ENCODE data around the gene TRPM2. TPM values are rescaled to one million over a fixed set of nuclear protein-coding genes. Genes with fewer than 3 reads are reported as not detected.

The TRPM2 gene
- total RNA-seq, 2 experiments from 2014 or later = 1.9 to 2.9 TPM

DNA sequence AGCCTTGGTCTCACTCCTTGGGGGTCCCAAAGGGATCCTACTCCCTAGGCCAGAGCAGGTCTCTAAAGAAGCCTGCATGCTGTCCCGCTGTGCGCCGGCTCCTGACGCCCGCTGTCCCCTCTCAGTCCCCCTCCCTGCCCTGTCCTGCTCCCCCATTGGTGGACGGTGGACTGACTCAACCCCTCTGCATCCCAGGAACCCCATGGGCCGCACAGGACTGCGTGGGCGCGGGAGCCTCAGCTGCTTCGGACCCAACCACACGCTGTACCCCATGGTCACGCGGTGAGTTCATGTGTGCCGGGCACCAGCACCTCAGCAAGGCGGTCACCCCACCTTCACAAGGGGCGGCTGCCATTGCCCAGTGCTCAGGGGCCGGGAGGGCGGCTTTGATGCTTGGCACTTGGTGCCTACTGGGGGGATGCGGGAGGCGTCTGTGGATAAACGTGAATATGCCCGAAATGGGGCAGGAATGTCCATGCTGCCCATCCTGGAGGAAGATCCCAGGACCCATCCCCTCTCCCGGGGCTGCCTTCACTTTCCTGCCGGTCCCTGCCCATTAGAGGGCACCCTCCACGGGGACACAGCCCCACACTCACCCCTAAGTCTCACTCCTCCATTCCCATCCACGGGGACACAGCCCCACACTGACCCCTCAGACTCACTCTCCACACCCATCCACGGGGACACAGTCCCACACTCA is 81.7 kb downstream of the TRPM2 start:
- H3K27ac Mint-ChIP-seq = no peak overlapping the region

DNA sequence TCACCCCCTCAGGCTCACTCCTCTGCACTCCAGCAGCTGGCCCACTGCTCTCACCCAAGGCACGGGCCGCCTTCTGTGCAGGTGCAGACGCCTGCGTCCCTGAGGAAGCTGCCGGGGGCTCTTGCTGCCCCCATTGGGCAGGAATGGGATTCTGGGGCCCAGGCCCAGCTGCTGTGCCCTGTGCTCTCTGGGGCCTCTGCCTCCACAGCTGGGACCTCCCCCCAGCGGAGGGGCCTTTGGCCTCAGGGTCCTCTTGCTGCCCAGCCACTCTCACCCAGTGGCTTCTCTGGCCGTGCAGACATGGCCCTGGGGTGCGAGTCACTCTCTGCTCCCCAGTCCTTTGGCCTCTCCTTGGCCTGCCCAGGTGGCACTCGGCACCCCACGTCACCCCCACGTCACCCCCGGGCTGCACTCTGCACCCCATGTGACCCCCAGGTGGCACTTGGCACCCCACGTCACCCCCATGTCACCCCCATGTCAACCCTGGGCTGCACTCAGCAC is 82.7 kb downstream of the TRPM2 start:
- Histone ChIP-seq H3K4me3 (ENCODE audit: low read length) (no peak overlapping the region), H3K27ac (ENCODE audit: low read depth in 1 of 2, low read length in 2 of 2) (no peak overlapping the region), H3K4me1 (ENCODE audit: insufficient read depth, low read length) (no peaks in the 10 kb centered on the region), H3K9me3 (ENCODE audit: control insufficient read depth in 1 of 2, insufficient read depth in 1 of 2, low read length in 2 of 2) (peaks cover 0 to 8% of the 10 kb centered on the region in 2 experiments), H3K36me3 (ENCODE audit: insufficient read depth, low read length) (no peaks in the 10 kb centered on the region), H3K27me3 (ENCODE audit: control insufficient read depth in 1 of 2, insufficient read depth in 2 of 2, low read length in 2 of 2) (no peaks in the 10 kb centered on the region)
- Mint-ChIP-seq H3K36me3 (ENCODE audit: low read depth) (no peaks in the 10 kb centered on the region), H3K27me3 (no peaks in the 10 kb centered on the region), H3K4me3 (no peak overlapping the region), H3K9me3 (peaks cover 3% of the 10 kb centered on the region), H3K4me1 (ENCODE audit: low read depth) (no peaks in the 10 kb centered on the region), H3K27ac (no peak overlapping the region)
- ChIA-PET CTCF (interaction anchor here (0.7 kb wide), 1 partner anchor 759 kb away, joined by 4 read pairs; no protein-coding TSS in a partner anchor), POLR2A (no interaction called here)
- TF ChIP-seq, protein P1, sequence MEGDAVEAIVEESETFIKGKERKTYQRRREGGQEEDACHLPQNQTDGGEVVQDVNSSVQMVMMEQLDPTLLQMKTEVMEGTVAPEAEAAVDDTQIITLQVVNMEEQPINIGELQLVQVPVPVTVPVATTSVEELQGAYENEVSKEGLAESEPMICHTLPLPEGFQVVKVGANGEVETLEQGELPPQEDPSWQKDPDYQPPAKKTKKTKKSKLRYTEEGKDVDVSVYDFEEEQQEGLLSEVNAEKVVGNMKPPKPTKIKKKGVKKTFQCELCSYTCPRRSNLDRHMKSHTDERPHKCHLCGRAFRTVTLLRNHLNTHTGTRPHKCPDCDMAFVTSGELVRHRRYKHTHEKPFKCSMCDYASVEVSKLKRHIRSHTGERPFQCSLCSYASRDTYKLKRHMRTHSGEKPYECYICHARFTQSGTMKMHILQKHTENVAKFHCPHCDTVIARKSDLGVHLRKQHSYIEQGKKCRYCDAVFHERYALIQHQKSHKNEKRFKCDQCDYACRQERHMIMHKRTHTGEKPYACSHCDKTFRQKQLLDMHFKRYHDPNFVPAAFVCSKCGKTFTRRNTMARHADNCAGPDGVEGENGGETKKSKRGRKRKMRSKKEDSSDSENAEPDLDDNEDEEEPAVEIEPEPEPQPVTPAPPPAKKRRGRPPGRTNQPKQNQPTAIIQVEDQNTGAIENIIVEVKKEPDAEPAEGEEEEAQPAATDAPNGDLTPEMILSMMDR (IDR thresholded peaks at IDR 0.05) = no peak
- intact Hi-C loops (cut with DNase I, micrococcal nuclease) = no loop called here
- no peak for ATAC-seq (ENCODE audit: poor library complexity)
- no peak for DNase-seq

More for the DNA sequence above, 81.7 kb downstream of the TRPM2 start:
- peak in 1 of 14 experiments; percentile 29 for DNase-seq
- no peak overlapping the region for H3K4me3 ChIP-seq (ENCODE audit: low read length)
- Mint-ChIP-seq H3K4me3 (no peak overlapping the region), H3K36me3 (ENCODE audit: low read depth) (no peaks in the 10 kb centered on the region), H3K4me1 (ENCODE audit: low read depth) (no peaks in the 10 kb centered on the region), H3K9me3 (peaks cover 4% of the 10 kb centered on the region), H3K27me3 (no peaks in the 10 kb centered on the region)
- CTCF ChIA-PET = no interaction called here
- TF ChIP-seq, protein P1 (IDR thresholded peaks at IDR 0.05) = no peak
- peaks cover 0 to 9% of the 10 kb centered on the region in 2 experiments for H3K9me3 ChIP-seq (ENCODE audit: control insufficient read depth in 1 of 2, insufficient read depth in 1 of 2, low read length in 2 of 2)
- intact Hi-C loops (cut with DNase I, micrococcal nuclease) = no loop called here
- H3K27me3 ChIP-seq (ENCODE audit: control insufficient read depth in 1 of 2, insufficient read depth in 2 of 2, low read length in 2 of 2) = no peaks in the 10 kb centered on the region
- H3K27ac ChIP-seq (ENCODE audit: low read depth in 1 of 2, low read length in 2 of 2) = no peak overlapping the region
- no peaks in the 10 kb centered on the region for H3K4me1 ChIP-seq (ENCODE audit: insufficient read depth, low read length)
- no peaks in the 10 kb centered on the region for H3K36me3 ChIP-seq (ENCODE audit: insufficient read depth, low read length)
- no peak for ATAC-seq (ENCODE audit: poor library complexity)
- POLR2A ChIA-PET = no interaction called here

DNA sequence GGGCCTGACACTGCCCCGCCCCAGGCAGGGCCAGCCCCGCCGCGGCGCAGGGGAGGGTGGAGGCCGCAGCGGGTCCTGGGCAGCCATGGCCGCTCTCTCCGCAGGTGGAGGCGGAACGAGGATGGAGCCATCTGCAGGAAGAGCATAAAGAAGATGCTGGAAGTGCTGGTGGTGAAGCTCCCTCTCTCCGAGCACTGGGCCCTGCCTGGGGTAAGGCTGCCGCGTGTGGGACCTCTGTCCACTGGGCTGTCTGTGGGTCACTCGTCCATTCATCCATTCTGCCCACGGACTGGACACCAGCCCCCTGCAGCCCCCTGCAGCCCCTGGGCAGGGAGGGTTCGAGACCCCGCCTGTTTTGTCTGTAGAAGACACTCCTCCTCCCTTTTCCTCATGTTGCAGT is 83.5 kb downstream of the TRPM2 start:
- H3K4me1 Mint-ChIP-seq (ENCODE audit: low read depth) = no peaks in the 10 kb centered on the region
- DNase-seq (no peak), ATAC-seq (ENCODE audit: poor library complexity) (no peak)
- H3K36me3 ChIP-seq (ENCODE audit: insufficient read depth, low read length) = no peaks in the 10 kb centered on the region
- ChIA-PET CTCF (interaction anchor here (0.7 kb wide), 1 partner anchor 758 kb away, joined by 4 read pairs; no protein-coding TSS in a partner anchor), POLR2A (no interaction called here)
- no peaks in the 10 kb centered on the region for H3K27me3 ChIP-seq (ENCODE audit: control insufficient read depth in 1 of 2, insufficient read depth in 2 of 2, low read length in 2 of 2)
- no peak overlapping the region for H3K27ac Mint-ChIP-seq
- H3K4me3 Mint-ChIP-seq = no peak overlapping the region
- no peaks in the 10 kb centered on the region for H3K36me3 Mint-ChIP-seq (ENCODE audit: low read depth)
- H3K4me3 ChIP-seq (ENCODE audit: low read length) = no peak overlapping the region
- no peak overlapping the region for H3K27ac ChIP-seq (ENCODE audit: low read depth in 1 of 2, low read length in 2 of 2)
- TF ChIP-seq, protein P1 (IDR thresholded peaks at IDR 0.05) = no peak
- no peaks in the 10 kb centered on the region for H3K4me1 ChIP-seq (ENCODE audit: insufficient read depth, low read length)
- no peaks in the 10 kb centered on the region for H3K27me3 Mint-ChIP-seq
- H3K9me3 ChIP-seq (ENCODE audit: control insufficient read depth in 1 of 2, insufficient read depth in 1 of 2, low read length in 2 of 2) = no peaks in the 10 kb centered on the region
- H3K9me3 Mint-ChIP-seq = no peaks in the 10 kb centered on the region
- intact Hi-C loops (cut with DNase I, micrococcal nuclease) = no loop called here
